Effector memory CD4-positive, alpha-beta T cell (primary cell): ENCODE results near the gene ERCC8.

Experiments used
- DNase-seq, 3 donors: peaks; one replicate each; pipeline ENCODE4 v3.0.0-alpha.2; 2020
- H3K27ac ChIP-seq: 2 replicates; pipeline ENCODE4 v1.7.0; 2013; ENCODE audit warnings: mild to moderate bottlenecking, low read length, moderate library complexity; ENCODE audit not compliant: insufficient read depth, poor library complexity, severe bottlenecking
- H3K27me3 ChIP-seq: replicated peaks from 2 replicates; pipeline ENCODE4 v1.7.0; 2013; ENCODE audit warnings: mild to moderate bottlenecking, low read length; ENCODE audit not compliant: insufficient read depth, control insufficient read depth, poor library complexity, severe bottlenecking
- H3K36me3 ChIP-seq: 2 replicates; pipeline ENCODE4 v1.7.0; 2013; ENCODE audit warnings: mild to moderate bottlenecking, low read length, moderate library complexity; ENCODE audit not compliant: control insufficient read depth, insufficient read depth
- H3K4me1 ChIP-seq: 2 replicates; pipeline ENCODE4 v1.7.0; 2013; ENCODE audit warnings: low read length, mild to moderate bottlenecking; ENCODE audit not compliant: control insufficient read depth, insufficient read depth, poor library complexity, severe bottlenecking
- H3K4me3 ChIP-seq: 2 replicates; pipeline ENCODE4 v1.7.0; 2013; ENCODE audit warnings: low read length, low read depth, mild to moderate bottlenecking; ENCODE audit not compliant: insufficient read depth, poor library complexity, severe bottlenecking
- H3K9me3 ChIP-seq: 2 replicates; pipeline ENCODE4 v1.7.0; 2013; ENCODE audit warnings: mild to moderate bottlenecking, low read length, moderate library complexity; ENCODE audit not compliant: control insufficient read depth

Gene ERCC8

GRCh38 chr5:60827201-60827600 is 117.7 kb downstream of the ERCC8 start:
- Histone ChIP-seq H3K27me3 (no peaks in the 10 kb centered on the region), H3K4me3 (no peak overlapping the region), H3K4me1 (no peaks in the 10 kb centered on the region), H3K27ac (no peak overlapping the region), H3K9me3 (no peaks in the 10 kb centered on the region), H3K36me3 (no peaks in the 10 kb centered on the region)
- no peak for DNase-seq

GRCh38 chr5:60826653-60827052 is 118.2 kb downstream of the ERCC8 start:
- Histone ChIP-seq H3K27ac (no peak overlapping the region), H3K27me3 (no peaks in the 10 kb centered on the region), H3K9me3 (no peaks in the 10 kb centered on the region), H3K36me3 (no peaks in the 10 kb centered on the region), H3K4me1 (no peaks in the 10 kb centered on the region), H3K4me3 (no peak overlapping the region)
- DNase-seq, result no peak
